ENCODE measurements around the gene APCDD1.

DNA sequence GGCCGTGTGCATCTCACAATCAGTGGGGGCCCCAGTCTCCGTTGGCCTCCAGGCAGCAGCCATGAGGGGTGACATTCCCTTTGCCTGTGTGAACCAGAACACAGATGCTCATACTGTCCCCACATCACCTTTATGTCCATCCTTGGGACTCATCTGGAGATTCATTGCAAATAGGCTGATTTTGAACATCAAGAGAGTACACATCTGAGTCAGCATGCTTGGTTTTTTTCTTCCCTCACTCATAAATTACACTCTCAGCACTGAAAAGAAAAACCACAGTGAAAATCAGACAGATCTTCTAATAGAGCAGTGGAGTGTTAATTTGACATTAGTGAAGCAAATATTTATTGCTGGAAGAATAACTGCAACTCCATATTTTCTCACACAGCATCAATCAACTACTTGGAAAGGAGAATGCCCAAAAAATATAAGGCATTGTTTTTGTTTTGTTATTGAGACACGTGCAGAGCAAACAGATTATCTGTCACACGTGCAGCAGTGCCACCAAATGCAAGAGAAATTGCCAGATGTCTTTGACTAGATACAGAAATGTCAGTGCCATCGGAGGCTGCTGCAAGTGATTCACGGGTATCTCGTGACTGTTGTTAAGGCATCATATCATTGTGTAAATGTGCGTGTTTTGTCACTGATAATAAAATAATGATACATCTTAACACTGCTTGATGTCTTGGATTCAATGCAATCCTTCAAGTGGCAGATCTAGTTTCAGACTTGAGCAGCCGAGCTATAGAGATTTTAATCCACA, 10.9 kb downstream of the APCDD1 start:
- TF ChIP-seq, protein P1, sequence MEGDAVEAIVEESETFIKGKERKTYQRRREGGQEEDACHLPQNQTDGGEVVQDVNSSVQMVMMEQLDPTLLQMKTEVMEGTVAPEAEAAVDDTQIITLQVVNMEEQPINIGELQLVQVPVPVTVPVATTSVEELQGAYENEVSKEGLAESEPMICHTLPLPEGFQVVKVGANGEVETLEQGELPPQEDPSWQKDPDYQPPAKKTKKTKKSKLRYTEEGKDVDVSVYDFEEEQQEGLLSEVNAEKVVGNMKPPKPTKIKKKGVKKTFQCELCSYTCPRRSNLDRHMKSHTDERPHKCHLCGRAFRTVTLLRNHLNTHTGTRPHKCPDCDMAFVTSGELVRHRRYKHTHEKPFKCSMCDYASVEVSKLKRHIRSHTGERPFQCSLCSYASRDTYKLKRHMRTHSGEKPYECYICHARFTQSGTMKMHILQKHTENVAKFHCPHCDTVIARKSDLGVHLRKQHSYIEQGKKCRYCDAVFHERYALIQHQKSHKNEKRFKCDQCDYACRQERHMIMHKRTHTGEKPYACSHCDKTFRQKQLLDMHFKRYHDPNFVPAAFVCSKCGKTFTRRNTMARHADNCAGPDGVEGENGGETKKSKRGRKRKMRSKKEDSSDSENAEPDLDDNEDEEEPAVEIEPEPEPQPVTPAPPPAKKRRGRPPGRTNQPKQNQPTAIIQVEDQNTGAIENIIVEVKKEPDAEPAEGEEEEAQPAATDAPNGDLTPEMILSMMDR (IDR thresholded peaks at IDR 0.05 in 8 of 11, conservative IDR thresholded peaks at IDR 0.05 in 3 of 11): no peak
- no peak for TF ChIP-seq POLR2A (IDR thresholded peaks at IDR 0.05)
- no peak for TF ChIP-seq POLR2AphosphoS5 (IDR thresholded peaks at IDR 0.05)

Measured in spleen (tissue), 7 donors.